H1 (cell line): ENCODE measurements around the gene FGD4. TPM values are rescaled to one million over a fixed set of nuclear protein-coding genes. Genes with fewer than 3 reads are reported as not detected.

Source experiments
- CTCF ChIA-PET: fragments of 300-600 bp; sonication (Branson Sonifier 250); formaldehyde crosslinking; loops from one replicate; lab custom pipeline; 2021; ENCODE audit not compliant: partially characterized antibody; lab: Charles Lee
- POLR2A ChIA-PET: fragments of 300-600 bp; sonication (Branson Sonifier 250); formaldehyde crosslinking; loops from one replicate; lab custom pipeline; 2021; ENCODE audit warnings: inconsistent platforms; ENCODE audit not compliant: partially characterized antibody; lab: Charles Lee
- DNase-seq, 2 experiments: peaks; one replicate each; pipeline versions ENCODE4 v3.0.0 to v3.0.0-alpha.2; 2010 to 2022; ENCODE audit warnings: low spot score in 2 of 2, low read depth in 1 of 2, mixed read lengths in 1 of 2
- FAIRE-seq: peaks from 2 replicates; lab custom pipeline; 2011; peaks lifted over from hg19 to GRCh38; lab: Jason Lieb, UNC
- H2AFZ ChIP-seq: 2 replicates; pipeline ENCODE4 v1.8.1; 2012; ENCODE audit warnings: low read length, inconsistent platforms
- H2AK5ac ChIP-seq: 2 replicates; pipeline ENCODE4 v1.6.1; 2013; ENCODE audit warnings: low read depth, low read length
- H2BK120ac ChIP-seq: replicated peaks from 2 replicates; pipeline ENCODE3; 2013; ENCODE audit warnings: low read depth, low read length, inconsistent platforms
- H2BK12ac ChIP-seq: 2 replicates; pipeline ENCODE4 v1.6.1; 2013; ENCODE audit warnings: low read depth, low read length
- H2BK15ac ChIP-seq: 2 replicates; pipeline ENCODE4 v1.6.1; 2013; ENCODE audit warnings: low read length
- H2BK20ac ChIP-seq: 2 replicates; pipeline ENCODE4 v1.6.1; 2013; ENCODE audit warnings: low read length
- H2BK5ac ChIP-seq: 2 replicates; pipeline ENCODE4 v1.6.1; 2013; ENCODE audit warnings: low read depth, low read length
- H3K14ac ChIP-seq: 2 replicates; pipeline ENCODE4 v1.6.1; 2013; ENCODE audit warnings: inconsistent platforms; ENCODE audit not compliant: insufficient read length
- H3K18ac ChIP-seq: 2 replicates; pipeline ENCODE4 v1.6.1; 2013; ENCODE audit warnings: low read length; ENCODE audit errors: extremely low read depth
- H3K23ac ChIP-seq: 2 replicates; pipeline ENCODE4 v1.6.1; 2013; ENCODE audit warnings: inconsistent platforms; ENCODE audit not compliant: insufficient read length
- H3K23me2 ChIP-seq: 2 replicates; pipeline ENCODE4 v1.6.1; 2013; ENCODE audit warnings: low read depth, low read length
- H3K27ac ChIP-seq: 2 replicates; pipeline ENCODE4 v1.6.1; 2011; ENCODE audit warnings: low read depth, low read length, inconsistent platforms
- H3K27me3 ChIP-seq, 4 experiments: replicated peaks in 1 of 4; 1 replicate in 1 of 4; 2 replicates in 3 of 4; pipeline versions ENCODE4 v1.6.1 to v1.8.1; 2011 to 2013; ENCODE audit warnings: low read length in 3 of 4, mild to moderate bottlenecking in 3 of 4, inconsistent platforms in 2 of 4, mixed read lengths in 2 of 4, moderate library complexity in 1 of 4; ENCODE audit not compliant: control insufficient read depth in 3 of 4, insufficient read depth in 3 of 4; ENCODE audit errors: extremely low read depth in 1 of 4
- H3K36me3 ChIP-seq, 4 experiments: 2 replicates each; pipeline versions ENCODE4 v1.6.1 to v1.8.1; 2011 to 2013; ENCODE audit warnings: mild to moderate bottlenecking in 4 of 4, low read length in 3 of 4, moderate library complexity in 2 of 4, control low read depth in 1 of 4, inconsistent platforms in 1 of 4; ENCODE audit not compliant: insufficient read depth in 4 of 4, control insufficient read depth in 2 of 4
- H3K4ac ChIP-seq: replicated peaks from 2 replicates; pipeline ENCODE3; 2013; ENCODE audit warnings: low read length, low read depth, mixed read lengths, inconsistent platforms; ENCODE audit not compliant: insufficient read length
- H3K4me1 ChIP-seq, 4 experiments: replicated peaks in 1 of 4; 1 replicate in 1 of 4; 2 replicates in 3 of 4; pipeline versions ENCODE4 v1.6.1 to v1.8.1; 2011 to 2013; ENCODE audit warnings: low read length in 3 of 4, inconsistent platforms in 2 of 4, mixed read lengths in 1 of 4; ENCODE audit not compliant: insufficient read depth in 4 of 4, control insufficient read depth in 3 of 4
- H3K4me2 ChIP-seq, 2 experiments: 2 replicates each; pipeline versions ENCODE4 v1.6.1 to v1.8.1; 2011 to 2013; ENCODE audit warnings: low read depth in 2 of 2, low read length in 2 of 2, control low read depth in 1 of 2, inconsistent platforms in 1 of 2, mild to moderate bottlenecking in 1 of 2; ENCODE audit not compliant: insufficient read depth in 1 of 2
- H3K4me3 ChIP-seq, 4 experiments: fragments of 200-600, 300-600 bp in 1 of 4; sonication (generic), shearing (Covaris generic), sonication (Bioruptor Twin) in 1 of 4; 2 replicates each; pipeline versions ENCODE4 v1.5.1 to v1.8.1; 2011 to 2016; ENCODE audit warnings: low read length in 4 of 4, low read depth in 3 of 4, control low read depth in 2 of 4, inconsistent platforms in 2 of 4, mild to moderate bottlenecking in 2 of 4, mixed read lengths in 1 of 4, moderate library complexity in 1 of 4; ENCODE audit not compliant: insufficient read depth in 2 of 4; ENCODE audit errors: extremely low read depth in 1 of 4
- H3K56ac ChIP-seq: replicated peaks from 2 replicates; pipeline ENCODE3; 2013; ENCODE audit warnings: low read depth, mild to moderate bottlenecking, mixed read lengths, low read length, inconsistent platforms; ENCODE audit not compliant: insufficient read length
- H3K79me1 ChIP-seq: 2 replicates; pipeline ENCODE4 v1.6.1; 2013; ENCODE audit warnings: low read depth, low read length, control low read depth
- H3K79me2 ChIP-seq, 2 experiments: 2 replicates each; pipeline versions ENCODE4 v1.6.1 to v1.8.1; 2012 to 2013; ENCODE audit warnings: low read length in 2 of 2, mild to moderate bottlenecking in 2 of 2, inconsistent platforms in 1 of 2; ENCODE audit not compliant: insufficient read depth in 2 of 2, control insufficient read depth in 1 of 2
- H3K9ac ChIP-seq, 4 experiments: replicated peaks in 1 of 4; 1 replicate in 1 of 4; 2 replicates in 3 of 4; pipeline versions ENCODE4 v1.6.1 to v1.8.1; 2011 to 2013; ENCODE audit warnings: low read depth in 3 of 4, low read length in 3 of 4, control low read depth in 2 of 4, mild to moderate bottlenecking in 2 of 4, moderate library complexity in 2 of 4, inconsistent platforms in 1 of 4; ENCODE audit errors: extremely low read depth in 1 of 4
- H3K9me3 ChIP-seq, 2 experiments: 2 replicates each; pipeline versions ENCODE4 v1.6.1 to v1.8.1; 2012 to 2013; ENCODE audit warnings: mild to moderate bottlenecking in 2 of 2, moderate library complexity in 2 of 2, control low read depth in 1 of 2, inconsistent platforms in 1 of 2, low read depth in 1 of 2, low read length in 1 of 2, mixed read lengths in 1 of 2; ENCODE audit not compliant: insufficient read depth in 2 of 2
- H4K20me1 ChIP-seq, 2 experiments: replicated peaks in 1 of 2; 2 replicates each; pipeline versions ENCODE3 to v1.8.1; 2011 to 2013; ENCODE audit warnings: inconsistent platforms in 2 of 2, low read length in 2 of 2, mild to moderate bottlenecking in 1 of 2; ENCODE audit not compliant: insufficient read depth in 2 of 2, control insufficient read depth in 1 of 2
- H4K5ac ChIP-seq: 2 replicates; pipeline ENCODE4 v1.6.1; 2013; ENCODE audit warnings: low read length, low read depth, mixed read lengths, inconsistent platforms; ENCODE audit not compliant: insufficient read length
- H4K8ac ChIP-seq: 2 replicates; pipeline ENCODE4 v1.8.0; 2013; ENCODE audit warnings: mild to moderate bottlenecking, moderate library complexity, low read length, inconsistent platforms; ENCODE audit not compliant: insufficient read depth; ENCODE audit errors: extremely low read depth
- H4K91ac ChIP-seq: replicated peaks from 2 replicates; pipeline ENCODE3; 2013; ENCODE audit warnings: low read length, mixed read lengths, inconsistent platforms; ENCODE audit not compliant: insufficient read length
- BCL11A ChIP-seq, 2 experiments: IDR thresholded peaks; one replicate each; pipeline ENCODE4 v1.6.1; 2011; ENCODE audit warnings: low read depth in 2 of 2, low read length in 2 of 2, mild to moderate bottlenecking in 2 of 2
- BRCA1 ChIP-seq: IDR thresholded peaks from 2 replicates; pipeline ENCODE4 v1.6.1; 2012; ENCODE audit warnings: low read depth, low read length, improper control_type of control experiment
- CBX8 ChIP-seq: fragments of 300-800, 300-1000 bp; sonication (generic); IDR thresholded peaks from 2 replicates; pipeline ENCODE4 v1.7.1; 2016; ENCODE audit warnings: low read depth, low read length, borderline replicate concordance
- CHD1 ChIP-seq: IDR thresholded peaks from 2 replicates; pipeline ENCODE4 v1.6.1; 2012; ENCODE audit warnings: low read depth, low read length, improper control_type of control experiment
- JUN ChIP-seq: IDR thresholded peaks from 2 replicates; pipeline ENCODE4 v1.6.1; 2011; ENCODE audit warnings: low read depth, mild to moderate bottlenecking, improper control_type of control experiment, low read length
- JUND ChIP-seq: IDR thresholded peaks from 2 replicates; pipeline ENCODE4 v1.6.1; 2011; ENCODE audit warnings: mild to moderate bottlenecking, improper control_type of control experiment, low read length
- KDM5A ChIP-seq: fragments of 200-600 bp; IDR thresholded peaks from 2 replicates; pipeline ENCODE4 v1.7.1; 2012; ENCODE audit warnings: mild to moderate bottlenecking, low read length, inconsistent platforms, mixed read lengths
- MAFK ChIP-seq: IDR thresholded peaks from 2 replicates; pipeline ENCODE4 v1.6.1; 2012; ENCODE audit warnings: low read depth, mild to moderate bottlenecking, improper control_type of control experiment, low read length
- PHF8 ChIP-seq: fragments of 200-600 bp; sonication (generic); conservative IDR thresholded peaks from 2 replicates; pipeline ENCODE4 v1.7.1; 2012; ENCODE audit warnings: low read depth, mild to moderate bottlenecking, inconsistent platforms, low read length, moderate library complexity
- POLR2AphosphoS5 ChIP-seq: IDR thresholded peaks from 2 replicates; pipeline ENCODE4 v1.6.1; 2011; ENCODE audit warnings: low read depth, low read length
- RXRA ChIP-seq: IDR thresholded peaks from 2 replicates; pipeline ENCODE4 v1.6.1; 2011; ENCODE audit warnings: low read depth, mild to moderate bottlenecking, low read length, moderate library complexity; ENCODE audit not compliant: insufficient read depth
- SIN3A ChIP-seq, 2 experiments: IDR thresholded peaks in 1 of 2; conservative IDR thresholded peaks in 1 of 2; 2 replicates each; pipeline ENCODE4 v1.6.1; 2011 to 2012; ENCODE audit warnings: low read length in 2 of 2, improper control_type of control experiment in 1 of 2, low read depth in 1 of 2, mild to moderate bottlenecking in 1 of 2
- SP4 ChIP-seq: IDR thresholded peaks from 2 replicates; pipeline ENCODE4 v1.6.1; 2012; ENCODE audit warnings: low read length, inconsistent platforms
- TEAD4 ChIP-seq: IDR thresholded peaks from 2 replicates; pipeline ENCODE4 v1.6.1; 2012; ENCODE audit warnings: low read depth, low read length, inconsistent platforms, mixed read lengths
- WGBS, 2 experiments: shearing (Covaris generic) in 1 of 2; methylation state at CpG; one replicate each; pipeline versions ENCODE4 v1.1.6 to v1.1.7; 2013 to 2015; ENCODE audit warnings: low lambda C conversion rate in 2 of 2, mixed read lengths in 2 of 2, inconsistent platforms in 1 of 2, low coverage in 1 of 2, missing lambda C conversion rate in 1 of 2; ENCODE audit not compliant: insufficient replicate concordance in 2 of 2, insufficient coverage in 1 of 2, insufficient read length in 1 of 2; ENCODE audit errors: extremely low coverage in 1 of 2, missing lambda C conversion rate in 1 of 2; 5-methylcytosine and 5-hydroxymethylcytosine counted together
- polyA plus RNA-seq, 7 experiments: library from polyadenylated mRNA; depleted of rRNA in 3 of 7; stranded (reverse) in 5 of 7; unstranded in 2 of 7; fragments of >200 nt in 5 of 7; fragments of 200-250 nt in 2 of 7; gene quantifications; 1 replicate in 5 of 7; 2 replicates in 1 of 7; 4 replicates in 1 of 7; pipeline versions ENCODE4 v1.2.1 to v1.2.3, GENCODE V29; 2011 to 2013; ENCODE audit warnings: missing spikeins in 2 of 7, mixed read lengths in 2 of 7
- total RNA-seq: library from RNA; stranded (reverse); fragmentation: NEBNext Ultra II Directional; extraction: Animal tissue kit (Norgen Biotek cat#: 25700); gene quantifications from 2 replicates; pipeline ENCODE4 v1.2.1, GENCODE V29; 2021
- TF ChIP-seq, protein P1 (sequence below): IDR thresholded peaks from 2 replicates; pipeline ENCODE4 v1.6.1; 2012; ENCODE audit warnings: inconsistent platforms

FGD4 gene
- total and polyA plus RNA-seq, 2 of the 8 experiments (the other 6 are each of a cell fraction or from before 2014, with no cell fraction given): 8.5 to 48.2 TPM

DNA sequence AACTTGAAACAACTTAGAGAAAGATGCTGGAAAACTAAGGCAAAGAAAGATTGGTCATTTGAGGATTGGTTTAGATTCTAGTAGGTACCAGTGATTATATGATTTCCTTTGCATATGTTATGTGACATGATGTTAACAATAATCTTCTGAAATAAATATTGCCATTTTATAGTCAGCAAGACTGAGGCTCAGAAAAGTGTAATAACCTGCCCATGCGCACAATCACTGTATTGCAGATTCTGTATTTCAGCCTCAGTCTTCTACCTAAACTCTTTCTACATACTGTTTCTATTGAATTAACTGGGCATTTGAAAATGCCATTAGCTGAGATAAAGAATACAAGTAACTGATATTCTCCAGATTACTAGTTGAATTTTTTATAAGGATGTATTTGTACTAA, 61.3 kb downstream of the FGD4 start:
- H3K79me1 ChIP-seq: peaks cover under 1% of the 10 kb centered on the region
- no peak overlapping the region for H3K18ac ChIP-seq
- H4K20me1 ChIP-seq: no peaks in the 10 kb centered on the region
- H3K14ac ChIP-seq: no peak overlapping the region
- no peak overlapping the region for H4K8ac ChIP-seq
- POLR2A ChIA-PET: interaction anchor here (0.6 to 1.6 kb wide), 3 partner anchors 13 to 64 kb away, joined by 3 to 6 read pairs (median 3); no protein-coding TSS in a partner anchor
- H2AK5ac ChIP-seq: no peak overlapping the region
- no peaks in the 10 kb centered on the region for H3K9me3 ChIP-seq
- no peak overlapping the region for H3K4me2 ChIP-seq
- no peak overlapping the region for H3K27ac ChIP-seq
- no peaks in the 10 kb centered on the region for H3K27me3 ChIP-seq
- WGBS, 2 experiments: 96% methylated on average over 1 of the region's 1 CpG; no CpG with 5 or more reads in 1 of the 2 experiments
- no peak overlapping the region for H2BK12ac ChIP-seq
- H3K23me2 ChIP-seq: no peaks in the 10 kb centered on the region
- CTCF ChIA-PET: no interaction called here
- no peak overlapping the region for H3K9ac ChIP-seq
- peaks cover 10 to 98% of the 10 kb centered on the region in 2 experiments; a peak in 3 of 4 replicates for H3K79me2 ChIP-seq
- no peak overlapping the region for H2BK20ac ChIP-seq
- no peak overlapping the region for H3K4ac ChIP-seq
- H3K23ac ChIP-seq: no peak overlapping the region
- no peak overlapping the region for H2BK15ac ChIP-seq
- H2BK120ac ChIP-seq: no peak overlapping the region
- peaks cover 0 to 8% (median 3%) of the 10 kb centered on the region in 4 experiments; a peak in 4 of 7 replicates for H3K4me1 ChIP-seq
- H2BK5ac ChIP-seq: no peak overlapping the region
- H4K91ac ChIP-seq: no peak overlapping the region
- TF ChIP-seq CBX8 (no peak), PHF8 (no peak), BRCA1 (no peak), JUND (no peak), CHD1 (no peak), SIN3A (conservative IDR thresholded peaks at IDR 0.05 in 1 of 2, IDR thresholded peaks at IDR 0.05 in 1 of 2; ENCODE audit: low read depth in 1 of 2, low read length in 2 of 2) (no peak), MAFK (no peak), BCL11A (IDR thresholded peaks at IDR 0.05; ENCODE audit: low read depth in 2 of 2, low read length in 2 of 2) (no peak), KDM5A (no peak), SP4 (no peak), RXRA (no peak), POLR2AphosphoS5 (no peak), TEAD4 (no peak), JUN (no peak)
- TF ChIP-seq, protein P1, sequence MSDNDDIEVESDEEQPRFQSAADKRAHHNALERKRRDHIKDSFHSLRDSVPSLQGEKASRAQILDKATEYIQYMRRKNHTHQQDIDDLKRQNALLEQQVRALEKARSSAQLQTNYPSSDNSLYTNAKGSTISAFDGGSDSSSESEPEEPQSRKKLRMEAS: no peak
- no peak for FAIRE-seq
- peaks cover 0 to 5% (median 2%) of the 10 kb centered on the region in 4 experiments; a peak in 3 of 8 replicates for H3K36me3 ChIP-seq
- no peak overlapping the region for H3K56ac ChIP-seq
- no peak overlapping the region for H3K4me3 ChIP-seq
- DNase-seq: no peak
- no peak overlapping the region for H4K5ac ChIP-seq
- no peak overlapping the region for H2AFZ ChIP-seq
